Pancreas (tissue), 10 donors: Measurements from ENCODE around the gene KCNQ4. TPM values are rescaled to one million over a fixed set of nuclear protein-coding genes. Genes with fewer than 3 reads are reported as not detected.

Experiments used
- ATAC-seq, 4 donors: fragments of 200-7000 bp; cut with Tn5 transposase; one replicate each; pipeline versions ENCODE4 v1.8.0 to v1.9.1; 2020; ENCODE audit warnings: mild to moderate bottlenecking in 4 of 4, moderate library complexity in 4 of 4
- DNase-seq, 6 donors: peaks; one replicate each; pipeline ENCODE4 v3.0.0-alpha.2; 2020
- FAIRE-seq: peaks from 2 replicates; lab custom pipeline; 2012; peaks lifted over from hg19 to GRCh38; lab: Jason Lieb, UNC
- H3K27ac ChIP-seq, 4 donors: fragments of 200-600 bp; sonication (generic); 1 replicate in 3 of 4; 2 replicates in 1 of 4; pipeline versions ENCODE4 v1.5.0 to v1.8.0; 2020
- H3K27me3 ChIP-seq, 4 donors: fragments of 200-600 bp; one replicate each; pipeline ENCODE4 v1.8.0; 2021
- H3K36me3 ChIP-seq, 3 donors: fragments of 200-600 bp; sonication (generic) in 1 of 3; one replicate each; pipeline versions ENCODE4 v1.5.0 to v1.8.0; 2020 to 2021
- H3K4me1 ChIP-seq, 3 donors: fragments of 200-600 bp; one replicate each; pipeline ENCODE4 v1.8.0; 2021
- H3K4me3 ChIP-seq, 4 donors: fragments of 200-600 bp; sonication (generic) in 2 of 4; one replicate each; pipeline versions ENCODE4 v1.5.0 to v1.8.0; 2020 to 2021
- H3K9me3 ChIP-seq, 4 donors: fragments of 200-600 bp; one replicate each; pipeline ENCODE4 v1.8.0; 2021
- CTCF ChIP-seq, 4 donors: fragments of 200-600 bp; sonication (generic) in 3 of 4; IDR thresholded peaks; one replicate each; pipeline versions ENCODE4 v1.5.0 to v1.8.0; 2021; ENCODE audit warnings: antibody characterized with exemption in 4 of 4
- WGBS, 2 donors: extraction: QIAGEN DNeasy Blood & Tissue Kit; methylation state at CpG; one replicate each; pipeline ENCODE4 v1.1.7; 2013; 5-methylcytosine and 5-hydroxymethylcytosine counted together
- intact Hi-C, 3 donors: fragments of 100-400 bp; cut with DNase I; formaldehyde crosslinking; loops; one replicate each; pipeline versions ENCODE4 v1.11.1 to v1.14.2; 2022
- microRNA-seq, 2 donors: library from miRNA; unstranded; fragments of <30 nt; microRNA quantifications; one replicate each; pipeline versions ENCODE4 to v1.1.0, GENCODE V29; 2019 to 2020
- polyA plus RNA-seq, 2 donors: library from polyadenylated mRNA; stranded (reverse); fragments of 200-250 nt; gene quantifications; one replicate each; pipeline ENCODE4 v1.2.3, GENCODE V29; 2013
- total RNA-seq, 6 donors: library from RNA; stranded (reverse); fragmentation: NEBNext Ultra II Directional in 4 of 6; extraction: Animal tissue kit (Norgen Biotek cat#: 25700) in 4 of 6; gene quantifications; one replicate each; pipeline versions ENCODE4 v1.2.1 to v1.2.4, GENCODE V29; 2021 to 2023
- donor health status: healthy with polysubstance abuse.
- donor health status: DM: no; HTN: no; CAD: no; lungs with moderate emphysema.
- donor health status: DM: no; HTN: no; CAD: no.
- donor health status: control.
- donor health status: control.
- donor health status: Bipolar disorder and iron deficiency.
- donor health status: DM: yes; HTN: yes; CAD: no.
- donor health status: DM: no; HTN: no; CAD: no.
- donor health status: DM: no; HTN: no; CAD: no.
- donor health status: DM: yes; HTN: yes; CAD: no.

The KCNQ4 gene
- total and polyA plus RNA-seq, 8 donors, result 0.35 to 6.5 (median 1.3) TPM

DNA sequence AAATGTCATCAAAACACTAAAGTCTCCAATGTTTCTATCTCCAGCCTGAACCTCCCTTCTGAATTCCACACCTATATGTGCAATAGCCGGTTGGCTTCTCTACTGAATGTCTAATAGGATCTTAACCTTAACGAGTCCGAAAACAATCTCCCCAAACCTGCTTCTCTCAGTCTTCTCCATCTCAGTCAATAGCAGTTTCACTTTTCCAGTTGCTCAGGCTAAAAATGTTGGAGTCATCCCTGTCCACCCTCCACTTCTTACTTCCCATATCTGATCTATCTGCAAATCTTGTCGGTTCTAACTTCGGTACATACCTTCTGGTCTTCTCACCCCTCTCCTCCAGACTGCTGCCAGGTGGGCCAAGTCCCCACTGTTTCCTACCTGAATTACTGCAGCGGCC is 104.1 kb downstream of the KCNQ4 start:
- Histone ChIP-seq H3K9me3 (no peaks in the 10 kb centered on the region), H3K4me1 (no peaks in the 10 kb centered on the region), H3K27ac (no peak overlapping the region), H3K36me3 (no peaks in the 10 kb centered on the region), H3K27me3 (no peaks in the 10 kb centered on the region), H3K4me3 (no peak overlapping the region)
- no peak for TF ChIP-seq CTCF (IDR thresholded peaks at IDR 0.05)
- DNase-seq (no peak), FAIRE-seq (no peak), ATAC-seq (no peak)
- 93 to 94% methylated on average over 6 of the region's 6 CpGs for WGBS, 2 donors
- intact Hi-C loops, result no loop called here

Small RNAs within 50 kb of the gene (microRNA-seq; reads per million reads assigned to microRNA genes)
- gene MIR30C1 (27.8 to 51.2 reads per million in 2 donors), gene MIR30E (4,250 to 6,214 reads per million in 2 donors)

Other genes with a start within 250 kb of the KCNQ4 start
- 1 to 10 TPM in 1 of 6 donors, under 1 TPM in 5; 0.55 to 2.7 (median 0.77) TPM for gene RIMS3, start 118.1 kb upstream of the KCNQ4 start, total RNA-seq
- gene RIMS3, start 118.1 kb upstream of the KCNQ4 start, polyA plus RNA-seq, result under 1 TPM; 0.49 to 0.54 TPM
- 10 to 100 TPM; 23.0 to 39.6 (median 28.2) TPM for gene NFYC, start 92.1 kb upstream of the KCNQ4 start, total RNA-seq
- gene NFYC, start 92.1 kb upstream of the KCNQ4 start, polyA plus RNA-seq, result 10 to 100 TPM; 21.3 to 33.8 TPM
- 10 to 100 TPM; 41.1 to 81.2 (median 51.1) TPM for gene CITED4, start 78.6 kb downstream of the KCNQ4 start, total RNA-seq
- 10 to 100 TPM; 47.8 to 63.3 TPM for gene CITED4, start 78.6 kb downstream of the KCNQ4 start, polyA plus RNA-seq
- gene CTPS1, start 195.9 kb downstream of the KCNQ4 start, total RNA-seq, result 1 to 10 TPM; 4.1 to 8.7 (median 7.6) TPM
- 1 to 10 TPM; 5.9 to 7.1 TPM for gene CTPS1, start 195.9 kb downstream of the KCNQ4 start, polyA plus RNA-seq
- under 1 TPM; 0.18 to 0.90 (median 0.39) TPM for gene SLFNL1, start 237.9 kb downstream of the KCNQ4 start, total RNA-seq
- gene SLFNL1, start 237.9 kb downstream of the KCNQ4 start, polyA plus RNA-seq, result 1 to 10 TPM in 1 of 2 donors, under 1 TPM in 1; 0.89 to 1.4 TPM